22Rv1 (cell line): Measurements from ENCODE around the gene ZNF460.
"Not testable (repeated sequence)": the region's sequence is repeated elsewhere in the genome, so short reads cannot be mapped to it uniquely, and the experiment has no call there.

Experiments used
- ZFX ChIP-seq: fragments of 450-650 bp; IDR thresholded peaks from 2 replicates; pipeline ENCODE4 v1.6.1; 2017; ENCODE audit warnings: antibody characterized with exemption, borderline replicate concordance
- TF ChIP-seq, protein P1 (sequence below): fragments of 450-650 bp; IDR thresholded peaks from 2 replicates; pipeline ENCODE4 v1.5.1; 2017; ENCODE audit warnings: mild to moderate bottlenecking

- TF ChIP-seq, protein P1, sequence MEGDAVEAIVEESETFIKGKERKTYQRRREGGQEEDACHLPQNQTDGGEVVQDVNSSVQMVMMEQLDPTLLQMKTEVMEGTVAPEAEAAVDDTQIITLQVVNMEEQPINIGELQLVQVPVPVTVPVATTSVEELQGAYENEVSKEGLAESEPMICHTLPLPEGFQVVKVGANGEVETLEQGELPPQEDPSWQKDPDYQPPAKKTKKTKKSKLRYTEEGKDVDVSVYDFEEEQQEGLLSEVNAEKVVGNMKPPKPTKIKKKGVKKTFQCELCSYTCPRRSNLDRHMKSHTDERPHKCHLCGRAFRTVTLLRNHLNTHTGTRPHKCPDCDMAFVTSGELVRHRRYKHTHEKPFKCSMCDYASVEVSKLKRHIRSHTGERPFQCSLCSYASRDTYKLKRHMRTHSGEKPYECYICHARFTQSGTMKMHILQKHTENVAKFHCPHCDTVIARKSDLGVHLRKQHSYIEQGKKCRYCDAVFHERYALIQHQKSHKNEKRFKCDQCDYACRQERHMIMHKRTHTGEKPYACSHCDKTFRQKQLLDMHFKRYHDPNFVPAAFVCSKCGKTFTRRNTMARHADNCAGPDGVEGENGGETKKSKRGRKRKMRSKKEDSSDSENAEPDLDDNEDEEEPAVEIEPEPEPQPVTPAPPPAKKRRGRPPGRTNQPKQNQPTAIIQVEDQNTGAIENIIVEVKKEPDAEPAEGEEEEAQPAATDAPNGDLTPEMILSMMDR = not testable (repeated sequence)
- TF ChIP-seq ZFX = not testable (repeated sequence)
Observed at GRCh38 chr19:57278481-57278880, 1.8 kb upstream of the ZNF460 start.
